Transverse colon (tissue), 3 donors: ENCODE data around the gene SIK3.

ENCODE experiments used
- CTCF ChIP-seq, 5 experiments: fragments of 200-600 bp in 3 of 5; fragments of 450-650 bp in 2 of 5; sonication (generic) in 3 of 5; IDR thresholded peaks; 1 replicate in 2 of 5; 2 replicates in 3 of 5; pipeline ENCODE4 v1.5.1; 2016 to 2017; ENCODE audit warnings: antibody characterized with exemption in 5 of 5, inconsistent platforms in 3 of 5, mild to moderate bottlenecking in 2 of 5, moderate library complexity in 1 of 5
- POLR2A ChIP-seq: fragments of 450-650 bp; IDR thresholded peaks from one replicate; pipeline ENCODE4 v1.6.1; 2016; ENCODE audit warnings: antibody characterized with exemption, mild to moderate bottlenecking, moderate library complexity

- no peak for TF ChIP-seq POLR2A
- no peak for TF ChIP-seq CTCF (IDR thresholded peaks at IDR 0.05)
These were observed 30.1 kb upstream of the SIK3 start for GRCh38 chr11:117128289-117128688.
